Natural killer cell (primary cell): Measurements from ENCODE around the gene DAO. TPM values are rescaled to one million over a fixed set of nuclear protein-coding genes. Genes with fewer than 3 reads are reported as not detected.
"Not testable (repeated sequence)": the region's sequence is repeated elsewhere in the genome, so short reads cannot be mapped to it uniquely, and the experiment has no call there.

Source experiments
- ATAC-seq, 3 donors: fragments of 150-1000 bp in 2 of 3; fragments of 200-7000 bp in 1 of 3; cut with Tn5 transposase; 1 replicate in 1 of 3; 2 replicates in 2 of 3; pipeline ENCODE4 v1.10.0; 2021; ENCODE audit warnings: mild to moderate bottlenecking in 2 of 3, moderate library complexity in 2 of 3
- DNase-seq, 2 donors: peaks; one replicate each; pipeline versions ENCODE4 v3.0.0 to v3.0.0-alpha.2; 2013 to 2021; ENCODE audit warnings: mixed read lengths in 1 of 2
- H3K27ac ChIP-seq: one replicate; pipeline ENCODE4 v1.5.1; 2013; ENCODE audit warnings: mild to moderate bottlenecking, low read length
- H3K27me3 ChIP-seq: one replicate; pipeline ENCODE4 v1.6.1; 2013; ENCODE audit warnings: low read length; ENCODE audit not compliant: control insufficient read depth, insufficient read depth
- H3K36me3 ChIP-seq: one replicate; pipeline ENCODE4 v1.6.1; 2013; ENCODE audit warnings: low read length; ENCODE audit not compliant: control insufficient read depth, insufficient read depth
- H3K4me1 ChIP-seq: one replicate; pipeline ENCODE4 v1.6.1; 2013; ENCODE audit warnings: low read length; ENCODE audit not compliant: control insufficient read depth, insufficient read depth
- H3K4me3 ChIP-seq: one replicate; pipeline ENCODE4 v1.5.1; 2013; ENCODE audit warnings: low read length
- H3K9me3 ChIP-seq: one replicate; pipeline ENCODE4 v1.6.1; 2013; ENCODE audit warnings: low read length; ENCODE audit not compliant: control insufficient read depth, insufficient read depth
- H3K27ac Mint-ChIP-seq, 2 donors: one replicate each; pipeline ENCODE4 v1.8.0; 2022; ENCODE audit warnings: mild to moderate bottlenecking in 2 of 2, mixed read lengths in 2 of 2, moderate library complexity in 1 of 2
- H3K27me3 Mint-ChIP-seq, 2 donors: one replicate each; pipeline ENCODE4 v1.8.0; 2022; ENCODE audit warnings: low read depth in 2 of 2, mixed read lengths in 2 of 2
- H3K36me3 Mint-ChIP-seq: one replicate; pipeline ENCODE4 v1.8.0; 2022; ENCODE audit warnings: mixed read lengths
- H3K4me1 Mint-ChIP-seq, 2 donors: one replicate each; pipeline ENCODE4 v1.8.0; 2022; ENCODE audit warnings: mixed read lengths in 2 of 2
- H3K4me3 Mint-ChIP-seq: one replicate; pipeline ENCODE4 v1.8.0; 2022; ENCODE audit warnings: mild to moderate bottlenecking, moderate library complexity, mixed read lengths
- H3K9me3 Mint-ChIP-seq, 2 donors: one replicate each; pipeline ENCODE4 v1.8.0; 2022; ENCODE audit warnings: mixed read lengths in 2 of 2
- WGBS: methylation state at CpG from one replicate; pipeline ENCODE4 v1.1.7; 2013; ENCODE audit warnings: missing lambda C conversion rate; ENCODE audit not compliant: insufficient coverage; 5-methylcytosine and 5-hydroxymethylcytosine counted together
- intact Hi-C: fragments of 100-400 bp; cut with micrococcal nuclease; formaldehyde crosslinking; loops from one replicate; pipeline ENCODE4 v1.14.2; 2022
- total RNA-seq, 4 donors: library from RNA; stranded (reverse); fragments of 120-200 nt in 1 of 4; gene quantifications; one replicate each; pipeline versions ENCODE4 v1.2.3 to v1.2.4, GENCODE V29; 2013 to 2022
- TF ChIP-seq, protein P1 (sequence below): fragments of 200-600 bp; IDR thresholded peaks from one replicate; pipeline ENCODE4 v1.8.0; 2022; ENCODE audit warnings: antibody characterized with exemption

Gene DAO
- total RNA-seq, 3 donors from 2014 or later (not counting 1 experiment from before 2014, with no cell fraction given) = not detected

- Histone ChIP-seq H3K36me3 (peaks cover 6% of the 10 kb centered on the region), H3K4me3 (no peak overlapping the region), H3K9me3 (no peaks in the 10 kb centered on the region), H3K4me1 (peaks cover 37% of the 10 kb centered on the region), H3K27me3 (no peaks in the 10 kb centered on the region), H3K27ac (no peak overlapping the region)
- intact Hi-C loops = no loop called here
- Mint-ChIP-seq H3K27me3 (no peaks in the 10 kb centered on the region), H3K9me3 (no peaks in the 10 kb centered on the region), H3K27ac (peak overlapping the region; percentile 98 to 99), H3K4me3 (no peak overlapping the region), H3K4me1 (peaks cover 58 to 63% of the 10 kb centered on the region in 2 donors), H3K36me3 (no peaks in the 10 kb centered on the region)
- TF ChIP-seq, protein P1, sequence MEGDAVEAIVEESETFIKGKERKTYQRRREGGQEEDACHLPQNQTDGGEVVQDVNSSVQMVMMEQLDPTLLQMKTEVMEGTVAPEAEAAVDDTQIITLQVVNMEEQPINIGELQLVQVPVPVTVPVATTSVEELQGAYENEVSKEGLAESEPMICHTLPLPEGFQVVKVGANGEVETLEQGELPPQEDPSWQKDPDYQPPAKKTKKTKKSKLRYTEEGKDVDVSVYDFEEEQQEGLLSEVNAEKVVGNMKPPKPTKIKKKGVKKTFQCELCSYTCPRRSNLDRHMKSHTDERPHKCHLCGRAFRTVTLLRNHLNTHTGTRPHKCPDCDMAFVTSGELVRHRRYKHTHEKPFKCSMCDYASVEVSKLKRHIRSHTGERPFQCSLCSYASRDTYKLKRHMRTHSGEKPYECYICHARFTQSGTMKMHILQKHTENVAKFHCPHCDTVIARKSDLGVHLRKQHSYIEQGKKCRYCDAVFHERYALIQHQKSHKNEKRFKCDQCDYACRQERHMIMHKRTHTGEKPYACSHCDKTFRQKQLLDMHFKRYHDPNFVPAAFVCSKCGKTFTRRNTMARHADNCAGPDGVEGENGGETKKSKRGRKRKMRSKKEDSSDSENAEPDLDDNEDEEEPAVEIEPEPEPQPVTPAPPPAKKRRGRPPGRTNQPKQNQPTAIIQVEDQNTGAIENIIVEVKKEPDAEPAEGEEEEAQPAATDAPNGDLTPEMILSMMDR = no peak
- ATAC-seq = no peak
- DNase-seq = no peak
- WGBS = 86% methylated on average over 20 of the region's 20 CpGs
These were observed 39.1 kb upstream of the DAO start for GRCh38 chr12:108840605-108841332.

- H3K4me3 ChIP-seq, H3K36me3 ChIP-seq, H3K9me3 ChIP-seq, H3K27me3 Mint-ChIP-seq, H3K27ac ChIP-seq, ATAC-seq, H3K27me3 ChIP-seq, H3K36me3 Mint-ChIP-seq, DNase-seq, H3K27ac Mint-ChIP-seq, H3K9me3 Mint-ChIP-seq, intact Hi-C loops, H3K4me3 Mint-ChIP-seq: not testable (repeated sequence)
- 94% methylated on average over 4 of the region's 4 CpGs for WGBS
- peaks cover 34% of the 10 kb centered on the region for H3K4me1 ChIP-seq
- peaks cover 59 to 63% of the 10 kb centered on the region in 2 donors for H3K4me1 Mint-ChIP-seq
These were observed 38.1 kb upstream of the DAO start for GRCh38 chr12:108841825-108842224.

- H3K4me3 Mint-ChIP-seq = no peak overlapping the region
- WGBS = 95% methylated on average over 6 of the region's 6 CpGs
- Histone ChIP-seq H3K36me3 (peaks cover 9% of the 10 kb centered on the region), H3K4me3 (no peak overlapping the region), H3K9me3 (no peaks in the 10 kb centered on the region), H3K27me3 (no peaks in the 10 kb centered on the region), H3K27ac (no peak overlapping the region), H3K4me1 (peaks cover 29% of the 10 kb centered on the region)
- no peak for ATAC-seq
- no peaks in the 10 kb centered on the region for H3K27me3 Mint-ChIP-seq
- H3K36me3 Mint-ChIP-seq = no peaks in the 10 kb centered on the region
- no peak overlapping the region for H3K27ac Mint-ChIP-seq
- DNase-seq = no peak
- TF ChIP-seq, protein P1 = no peak
- no peaks in the 10 kb centered on the region for H3K9me3 Mint-ChIP-seq
- intact Hi-C loops = no loop called here
- H3K4me1 Mint-ChIP-seq = peaks cover 54 to 59% of the 10 kb centered on the region in 2 donors
These were observed 37.5 kb upstream of the DAO start for GRCh38 chr12:108842361-108842760.

- H3K36me3 Mint-ChIP-seq = no peaks in the 10 kb centered on the region
- 93% methylated on average over 6 of the region's 6 CpGs for WGBS
- intact Hi-C loops = no loop called here
- peaks cover 15% of the 10 kb centered on the region for H3K36me3 ChIP-seq
- no peak overlapping the region for H3K4me3 ChIP-seq
- no peak overlapping the region for H3K4me3 Mint-ChIP-seq
- H3K4me1 ChIP-seq = peaks cover 21% of the 10 kb centered on the region
- no peak overlapping the region for H3K27ac ChIP-seq
- DNase-seq = no peak
- peak overlapping the region in 1 of 2 donors; percentile 31 for H3K27ac Mint-ChIP-seq
- TF ChIP-seq, protein P1 = no peak
- H3K27me3 Mint-ChIP-seq = no peaks in the 10 kb centered on the region
- H3K27me3 ChIP-seq = no peaks in the 10 kb centered on the region
- no peaks in the 10 kb centered on the region for H3K9me3 Mint-ChIP-seq
- ATAC-seq = no peak
- H3K4me1 Mint-ChIP-seq = peaks cover 46 to 55% of the 10 kb centered on the region in 2 donors
- H3K9me3 ChIP-seq = no peaks in the 10 kb centered on the region
These were observed 36.7 kb upstream of the DAO start for GRCh38 chr12:108843187-108843586.
